PFSK-1 (cell line): ENCODE data around the gene ANKRD13A.

Source experiments
- POLR2AphosphoS5 ChIP-seq: IDR thresholded peaks from 2 replicates; pipeline ENCODE4 v1.6.1; 2012; ENCODE audit warnings: low read depth, mild to moderate bottlenecking, control low read depth, low read length, moderate library complexity
- TF ChIP-seq, protein P1 (sequence below), 2 experiments: IDR thresholded peaks; 2 replicates each; pipeline versions ENCODE4 v1.6.1 to v1.8.0; 2011 to 2012; ENCODE audit warnings: low read depth in 2 of 2, low read length in 2 of 2, control low read depth in 1 of 2, inconsistent platforms in 1 of 2, mild to moderate bottlenecking in 1 of 2, moderate library complexity in 1 of 2; ENCODE audit not compliant: insufficient read depth in 1 of 2

GRCh38 chr12:110071967-110072366 is 72.7 kb downstream of the ANKRD13A start:
- no peak for TF ChIP-seq POLR2AphosphoS5
- TF ChIP-seq, protein P1, sequence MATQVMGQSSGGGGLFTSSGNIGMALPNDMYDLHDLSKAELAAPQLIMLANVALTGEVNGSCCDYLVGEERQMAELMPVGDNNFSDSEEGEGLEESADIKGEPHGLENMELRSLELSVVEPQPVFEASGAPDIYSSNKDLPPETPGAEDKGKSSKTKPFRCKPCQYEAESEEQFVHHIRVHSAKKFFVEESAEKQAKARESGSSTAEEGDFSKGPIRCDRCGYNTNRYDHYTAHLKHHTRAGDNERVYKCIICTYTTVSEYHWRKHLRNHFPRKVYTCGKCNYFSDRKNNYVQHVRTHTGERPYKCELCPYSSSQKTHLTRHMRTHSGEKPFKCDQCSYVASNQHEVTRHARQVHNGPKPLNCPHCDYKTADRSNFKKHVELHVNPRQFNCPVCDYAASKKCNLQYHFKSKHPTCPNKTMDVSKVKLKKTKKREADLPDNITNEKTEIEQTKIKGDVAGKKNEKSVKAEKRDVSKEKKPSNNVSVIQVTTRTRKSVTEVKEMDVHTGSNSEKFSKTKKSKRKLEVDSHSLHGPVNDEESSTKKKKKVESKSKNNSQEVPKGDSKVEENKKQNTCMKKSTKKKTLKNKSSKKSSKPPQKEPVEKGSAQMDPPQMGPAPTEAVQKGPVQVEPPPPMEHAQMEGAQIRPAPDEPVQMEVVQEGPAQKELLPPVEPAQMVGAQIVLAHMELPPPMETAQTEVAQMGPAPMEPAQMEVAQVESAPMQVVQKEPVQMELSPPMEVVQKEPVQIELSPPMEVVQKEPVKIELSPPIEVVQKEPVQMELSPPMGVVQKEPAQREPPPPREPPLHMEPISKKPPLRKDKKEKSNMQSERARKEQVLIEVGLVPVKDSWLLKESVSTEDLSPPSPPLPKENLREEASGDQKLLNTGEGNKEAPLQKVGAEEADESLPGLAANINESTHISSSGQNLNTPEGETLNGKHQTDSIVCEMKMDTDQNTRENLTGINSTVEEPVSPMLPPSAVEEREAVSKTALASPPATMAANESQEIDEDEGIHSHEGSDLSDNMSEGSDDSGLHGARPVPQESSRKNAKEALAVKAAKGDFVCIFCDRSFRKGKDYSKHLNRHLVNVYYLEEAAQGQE (IDR thresholded peaks at IDR 0.05; ENCODE audit: insufficient read depth in 1 of 2, low read depth in 2 of 2, low read length in 2 of 2): no peak
